ENCODE results near the gene PEPD. TPM values are rescaled to one million over a fixed set of nuclear protein-coding genes. Genes with fewer than 3 reads are reported as not detected.

PEPD gene
- total RNA-seq, 1 donor from 2014 or later = 32.6 TPM

DNA sequence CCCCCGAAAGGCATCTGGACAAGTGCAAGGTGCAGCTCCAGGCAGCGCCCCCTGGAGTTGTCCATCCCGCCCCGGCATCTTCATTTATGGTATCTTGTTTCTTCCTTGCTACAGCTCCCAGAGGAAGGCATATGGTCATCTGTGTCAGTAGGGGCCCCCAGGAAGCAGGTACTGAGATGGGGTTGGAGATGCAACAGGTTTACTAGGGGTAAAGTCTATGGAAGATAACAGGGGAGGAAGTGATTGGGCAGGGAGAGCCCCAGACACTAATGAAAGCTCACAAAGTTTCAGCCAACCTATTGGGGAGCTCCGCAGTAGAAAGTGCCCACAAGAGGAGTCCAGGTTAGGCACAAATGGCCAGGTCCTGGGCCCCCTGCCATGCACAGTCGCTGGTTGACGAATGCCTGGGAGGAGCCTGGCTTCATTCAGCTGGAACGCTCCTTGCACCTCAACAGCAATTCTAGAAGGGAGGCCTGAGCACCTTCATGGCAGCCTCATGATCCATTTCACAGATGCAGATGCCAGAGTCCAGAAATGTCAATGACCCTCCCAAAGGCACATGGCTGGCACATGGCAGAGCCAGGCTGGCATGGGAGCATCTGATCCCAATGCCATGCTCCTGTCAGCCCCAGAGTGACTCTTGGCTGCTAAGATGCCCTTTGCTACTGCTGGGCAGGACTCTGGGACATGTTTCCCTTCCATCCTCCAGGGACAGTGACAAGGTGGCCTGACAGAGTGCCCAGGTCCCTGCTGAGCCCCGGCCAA lies 23.8 kb upstream of the PEPD start:
- no peak for DNase-seq

DNA sequence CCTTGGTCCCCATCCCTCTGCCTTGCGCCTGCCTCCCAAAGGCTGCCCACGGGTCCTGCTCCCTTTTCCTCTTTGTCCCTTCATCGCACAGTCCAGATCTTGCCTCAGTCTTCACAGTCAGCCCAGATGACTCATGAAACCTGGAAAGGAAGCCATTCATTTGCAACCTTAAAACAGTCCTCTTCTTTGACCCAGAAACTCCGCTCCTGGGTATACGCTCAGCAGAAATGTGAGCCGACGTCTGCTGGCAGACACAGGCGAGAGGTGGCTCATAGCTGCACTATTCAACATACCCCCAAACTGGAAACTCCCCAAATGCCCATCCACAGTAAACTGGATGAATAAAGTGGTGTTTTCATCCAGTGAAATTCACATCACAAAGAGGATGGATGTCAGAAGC lies 13.6 kb upstream of the PEPD start:
- DNase-seq = no peak

DNA sequence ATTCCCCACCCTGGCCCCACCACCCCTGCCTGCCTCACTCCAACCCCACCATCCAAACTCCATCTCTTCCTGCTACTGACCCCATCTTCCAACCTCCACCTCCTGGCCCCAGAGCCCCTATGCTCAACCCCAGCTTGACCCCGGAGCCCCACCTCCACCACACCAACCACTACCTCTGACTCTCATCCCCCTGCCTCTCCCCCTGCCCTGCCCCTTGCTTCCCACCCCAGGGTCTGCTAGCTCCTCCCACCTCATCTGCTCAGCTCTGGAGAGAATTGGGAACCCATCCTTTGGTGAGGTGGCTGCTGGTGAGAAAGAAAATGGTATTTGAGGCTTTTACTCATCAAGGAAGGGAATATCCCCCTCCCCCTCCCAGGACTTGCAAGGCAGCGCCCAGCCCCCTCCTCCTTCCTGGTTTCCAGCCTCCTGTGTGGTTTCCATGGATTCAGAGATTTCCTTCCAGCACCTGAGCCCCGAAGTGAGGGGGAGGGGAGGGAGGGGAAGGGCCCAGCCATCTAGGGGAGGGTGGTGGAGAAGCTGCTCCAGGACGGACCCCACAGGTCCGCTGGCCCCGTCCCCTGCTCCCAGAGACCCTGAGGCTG lies 11.4 kb upstream of the PEPD start:
- no peak for DNase-seq

DNA sequence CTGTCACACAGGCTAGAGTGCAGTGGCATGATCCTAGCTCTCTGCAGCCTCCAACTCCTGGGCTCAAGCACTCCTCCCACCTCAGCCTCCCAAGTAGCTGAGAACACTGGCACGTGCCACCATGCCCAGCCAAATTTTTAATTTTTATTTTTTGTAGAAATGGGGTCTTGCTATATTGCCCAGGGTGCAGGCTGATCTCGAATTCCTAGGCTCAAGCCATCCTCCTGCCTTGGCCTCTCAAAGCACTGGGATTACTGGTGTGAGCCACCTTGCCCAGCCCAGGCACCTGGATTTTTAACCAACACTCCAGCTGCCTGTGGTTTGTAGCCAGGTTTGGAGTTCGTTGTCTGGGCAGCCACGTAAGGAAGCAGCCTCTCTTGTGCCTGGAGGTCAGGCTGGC lies 9.3 kb upstream of the PEPD start:
- no peak for DNase-seq

DNA sequence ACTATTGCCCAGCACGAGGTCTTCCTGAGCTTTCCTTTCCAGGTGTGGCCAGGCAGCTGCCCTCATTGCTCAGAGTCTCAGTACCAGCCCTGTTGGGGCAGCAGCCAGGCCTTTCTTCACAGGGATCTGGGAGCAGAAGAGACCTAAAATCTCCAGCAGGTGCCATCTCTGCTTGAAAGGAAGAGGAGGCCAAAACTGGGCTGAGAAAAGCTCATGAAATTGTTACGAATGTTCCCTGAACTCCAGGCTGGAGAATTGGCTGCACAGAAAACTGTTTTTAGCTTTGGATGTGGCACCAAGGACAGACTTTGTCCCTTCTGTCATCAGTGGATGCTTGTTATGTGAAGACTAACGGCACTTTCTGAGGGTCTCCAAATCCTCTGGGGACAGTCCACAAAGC lies 8.7 kb upstream of the PEPD start:
- DNase-seq = no peak

DNA sequence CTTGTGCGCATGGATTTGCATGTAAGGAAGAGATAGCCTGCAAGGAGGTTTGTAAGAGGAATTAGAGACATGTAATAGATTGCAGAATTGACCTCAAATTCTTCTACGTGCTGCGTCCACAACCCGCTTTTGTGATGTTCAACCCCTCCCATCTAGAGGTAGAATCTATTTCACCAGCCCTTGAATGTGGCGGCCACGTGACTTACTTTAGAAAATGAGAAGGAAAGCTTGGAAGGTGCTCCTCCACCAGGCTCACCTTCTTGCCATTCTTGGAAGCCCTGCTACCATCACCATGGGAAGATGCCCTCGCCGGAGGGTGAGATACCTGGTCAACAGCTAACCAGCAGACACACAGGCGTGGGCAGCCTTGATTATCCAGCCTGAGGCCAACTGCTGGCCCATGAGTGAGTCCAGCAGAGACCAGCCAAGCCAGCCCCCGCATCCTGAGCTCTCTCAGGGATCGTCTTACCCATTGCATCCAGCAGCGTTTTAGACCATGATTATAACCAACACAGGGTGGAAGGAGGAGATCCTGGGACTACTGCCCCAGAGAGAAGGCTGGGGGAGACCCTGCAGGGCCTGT lies 7.6 kb upstream of the PEPD start:
- no peak for DNase-seq

DNA sequence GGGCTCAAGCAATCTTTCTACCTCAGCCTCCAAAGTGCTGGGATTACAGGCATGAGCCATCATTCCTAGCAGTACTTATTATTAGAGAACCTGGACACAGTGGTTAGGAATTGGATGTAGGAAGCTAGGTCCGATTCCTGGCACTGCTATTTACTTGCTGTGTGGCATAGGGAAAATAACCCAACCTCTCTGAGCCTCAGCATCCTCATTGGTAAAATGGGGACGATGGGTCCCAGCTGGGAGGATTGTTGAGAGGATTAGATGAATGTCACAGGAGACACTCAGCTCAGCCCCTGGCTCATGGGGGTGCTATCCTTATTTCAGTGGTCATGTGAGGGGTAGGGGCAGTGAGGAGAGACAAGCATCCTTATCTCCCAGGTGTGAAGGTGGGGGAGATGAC lies 6.8 kb upstream of the PEPD start:
- no peak for DNase-seq

DNA sequence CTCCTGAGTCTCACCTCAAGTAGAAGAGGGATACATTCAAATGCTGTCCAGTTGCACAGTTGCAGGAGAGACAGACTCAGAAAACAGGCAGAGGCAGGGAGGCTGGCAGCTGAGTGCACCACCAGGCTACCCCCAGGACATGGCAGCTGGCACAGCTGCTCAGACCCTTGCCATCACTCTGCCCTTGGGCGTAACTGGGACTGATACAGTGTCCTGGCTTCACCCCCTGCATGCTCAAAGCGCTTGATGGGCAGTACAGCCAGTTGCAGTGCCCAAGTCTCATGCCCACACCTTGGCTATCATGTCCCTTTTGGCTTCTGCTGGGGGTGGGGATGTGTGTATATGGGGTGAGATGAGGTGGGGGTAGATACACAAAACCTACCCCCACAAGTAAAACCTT lies 5.5 kb upstream of the PEPD start:
- DNase-seq = no peak

DNA sequence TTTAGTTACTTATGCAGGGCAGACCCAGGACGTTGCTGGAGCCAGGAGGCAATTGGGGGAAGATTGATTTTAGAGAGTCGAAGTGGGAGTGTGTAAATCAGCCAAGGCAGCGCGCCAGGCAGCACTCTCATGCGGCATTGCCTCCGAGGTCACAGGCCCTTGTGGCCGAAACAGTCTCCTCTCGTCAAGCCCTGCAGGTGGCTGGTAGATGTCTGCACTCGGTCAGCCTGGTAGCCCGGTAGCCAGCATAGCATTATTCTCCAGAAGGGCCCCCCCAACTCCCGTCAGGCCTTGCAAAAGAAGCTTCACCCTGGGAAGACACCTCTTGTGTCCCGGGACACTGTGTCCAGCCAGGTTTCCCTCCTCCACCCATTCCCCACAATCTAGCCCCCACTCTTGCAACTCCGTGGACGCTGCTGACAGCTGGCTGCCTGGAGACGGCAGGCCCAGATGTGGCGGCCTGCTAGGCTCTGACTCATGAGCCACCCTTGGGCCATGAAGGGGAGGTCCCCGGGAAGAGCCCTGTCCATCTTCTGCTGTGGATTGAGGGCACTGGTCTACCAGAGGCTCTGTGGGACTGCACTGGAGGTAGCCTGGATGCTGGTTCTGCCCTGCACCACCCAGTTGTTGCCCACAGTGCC lies 2.6 kb upstream of the PEPD start:
- DNase-seq = no peak

DNA sequence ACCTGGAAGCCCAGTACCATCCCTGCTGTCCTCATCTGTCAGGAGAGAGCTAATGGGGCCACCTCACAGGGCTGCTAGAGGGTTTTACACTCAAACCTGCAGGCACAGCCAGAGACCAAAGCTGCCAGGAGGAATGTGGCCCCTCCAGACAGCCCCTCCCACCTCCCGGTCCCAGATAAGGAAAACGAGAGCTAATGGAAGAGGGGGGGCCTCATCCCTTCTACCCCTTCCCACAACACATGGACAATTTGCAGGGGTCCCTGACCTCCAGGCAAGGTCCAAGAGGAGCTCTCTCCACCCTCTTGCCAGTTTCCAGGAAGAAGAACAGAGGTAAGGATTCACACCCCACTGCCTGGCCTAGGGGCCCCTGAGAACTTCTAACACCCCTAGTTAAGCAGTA lies 1.6 kb upstream of the PEPD start:
- DNase-seq = no peak

DNA sequence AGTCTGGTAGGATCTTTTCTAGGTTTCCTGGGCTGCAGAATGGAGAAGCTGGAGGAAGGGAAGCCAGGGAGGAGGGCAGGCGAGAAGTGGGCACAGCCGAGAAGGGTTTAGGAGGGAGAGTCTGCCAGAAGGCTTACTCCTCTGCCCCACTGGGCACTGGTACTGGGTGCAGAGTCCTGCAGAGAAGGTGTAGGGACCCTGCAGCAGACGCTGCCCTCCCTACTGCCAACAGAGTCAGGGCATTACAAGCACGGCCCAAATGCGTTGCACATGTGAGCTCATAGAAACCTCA lies 726 bp upstream of the PEPD start:
- no peak for DNase-seq

DNA sequence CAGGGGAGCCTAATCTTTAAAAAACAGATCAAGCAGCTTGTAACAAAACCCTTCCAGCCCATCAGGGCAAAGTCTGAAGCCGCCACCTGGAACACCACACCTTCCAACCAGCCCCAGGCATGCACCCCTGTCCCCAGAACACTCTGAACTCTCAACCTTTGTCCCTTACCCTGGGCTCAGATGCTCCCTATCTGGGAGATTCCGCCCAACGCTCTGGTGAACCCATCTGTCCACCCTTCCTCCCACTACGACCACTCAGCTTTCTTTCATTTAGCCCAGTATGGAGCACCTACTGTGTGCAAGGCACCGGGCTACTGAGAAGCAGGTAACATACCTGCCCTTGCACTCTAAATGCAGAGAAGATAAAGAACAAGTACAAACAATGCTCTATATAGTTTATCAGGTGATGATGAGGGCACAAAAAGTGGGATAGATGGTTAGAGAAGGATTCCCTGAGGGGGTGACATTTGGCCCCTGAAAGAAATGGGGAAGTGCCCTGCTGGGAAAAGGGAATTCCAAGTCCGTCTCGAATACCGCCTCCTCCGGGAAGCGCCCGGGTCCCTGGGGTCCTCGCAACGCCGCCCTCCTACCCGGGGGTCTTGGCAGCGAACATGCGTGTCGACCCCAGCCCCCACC lies 629 bp downstream of the PEPD start:
- no peak for DNase-seq

DNA sequence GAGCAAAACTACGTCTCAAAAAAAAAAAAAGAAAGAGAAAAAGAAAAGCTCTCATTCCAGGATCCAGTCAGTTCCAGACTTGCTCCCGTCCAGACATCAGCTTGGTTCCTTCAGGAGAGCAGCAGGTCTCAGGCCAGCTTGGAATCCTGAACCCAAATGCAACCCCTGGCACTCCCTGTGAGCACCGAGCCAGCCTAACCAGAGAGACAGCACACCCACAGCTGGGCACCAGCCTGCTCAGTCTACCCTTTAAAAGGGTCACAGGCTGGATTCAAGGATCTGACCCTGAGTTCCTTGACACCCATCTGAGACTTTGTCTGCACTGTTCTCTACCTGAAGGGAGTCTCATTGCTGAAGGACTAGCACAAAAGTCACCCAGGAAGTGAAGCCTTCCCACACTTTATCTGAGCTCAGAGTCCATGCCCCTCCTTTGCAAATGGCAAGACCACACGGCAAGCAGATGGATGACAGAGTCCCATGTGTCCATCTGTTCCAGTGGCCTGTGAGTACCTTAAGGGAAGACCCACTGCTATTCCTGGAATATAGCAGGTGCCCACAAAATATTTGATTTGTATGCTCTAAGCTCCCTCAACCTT lies 1.4 kb downstream of the PEPD start:
- no peak for DNase-seq

DNA sequence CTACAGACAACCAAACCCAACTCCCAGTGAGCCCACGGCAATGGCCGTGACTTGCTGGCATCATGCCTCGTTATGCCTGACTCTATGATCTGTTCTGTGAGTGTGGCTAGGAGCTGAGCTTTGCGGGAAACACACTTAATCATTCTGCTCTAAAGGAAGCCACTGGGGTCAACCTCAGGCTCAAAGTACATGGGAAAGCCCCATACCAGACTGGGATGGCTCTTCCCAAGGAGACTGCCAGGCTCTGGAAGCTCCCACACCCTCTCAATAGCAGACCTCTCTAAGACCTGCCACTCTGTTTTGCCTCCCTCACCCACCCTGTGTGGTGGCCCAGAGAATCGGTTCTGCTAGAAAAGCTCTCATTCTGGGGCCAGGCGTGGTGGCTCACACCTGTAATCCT lies 2.2 kb downstream of the PEPD start:
- DNase-seq = no peak

DNA sequence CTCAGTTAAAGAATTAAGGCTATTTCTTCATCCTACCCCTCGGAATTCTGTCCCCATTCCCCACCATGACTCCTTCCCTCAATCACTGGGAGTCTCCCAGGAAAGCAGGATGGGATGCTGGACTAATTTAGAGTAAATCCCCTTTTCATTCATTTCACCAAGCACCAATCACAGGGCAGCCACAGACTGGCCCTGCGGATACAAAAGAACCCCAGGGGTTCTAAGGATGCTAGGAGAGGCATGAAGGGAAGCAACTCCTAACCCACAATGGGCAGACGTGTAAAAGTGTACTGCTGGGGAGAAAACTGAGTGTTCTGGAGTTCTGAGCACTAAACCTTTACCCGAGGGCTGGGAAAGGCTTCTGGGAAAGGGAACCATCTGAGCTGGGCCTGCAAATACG lies 3.0 kb downstream of the PEPD start:
- DNase-seq = no peak

DNA sequence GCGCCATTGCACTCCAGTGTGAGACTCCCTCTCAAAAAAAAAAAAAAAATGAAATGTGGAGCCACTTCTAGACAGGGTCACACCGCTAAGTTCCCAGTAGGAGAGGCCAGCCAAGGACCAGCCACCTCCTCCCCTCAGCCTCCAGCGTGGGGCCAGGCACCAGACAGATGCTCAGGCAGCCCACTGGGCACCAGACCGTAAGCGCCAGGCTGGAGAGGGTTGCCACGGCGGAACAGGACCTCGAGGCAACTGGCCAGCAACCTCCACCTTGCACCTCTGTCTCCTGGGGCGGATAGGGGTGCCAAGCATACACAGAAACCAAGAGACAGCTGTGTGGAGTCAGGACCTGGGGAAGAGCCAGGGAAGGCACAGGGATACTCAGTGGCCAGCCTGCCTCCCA lies 3.7 kb downstream of the PEPD start:
- DNase-seq = no peak

DNA sequence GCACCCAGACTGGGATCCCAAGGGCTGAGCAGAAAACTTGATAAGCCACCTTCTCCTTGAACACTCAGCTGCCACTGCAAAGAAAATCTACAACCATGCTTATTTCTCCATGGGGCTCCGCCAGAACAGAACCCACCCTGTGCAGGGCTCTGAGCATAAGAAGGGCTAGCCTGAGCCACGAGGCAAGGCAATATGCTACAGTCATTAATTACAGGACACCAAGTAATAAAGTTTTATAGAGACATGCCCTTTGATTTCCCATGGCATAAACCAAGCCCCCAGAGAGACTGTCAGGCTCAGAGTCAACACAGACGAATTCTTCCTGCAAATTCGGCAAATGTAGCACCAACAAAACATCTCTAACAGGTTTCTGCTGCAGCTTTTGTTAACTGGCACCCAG lies 5.7 kb downstream of the PEPD start:
- no peak for DNase-seq

DNA sequence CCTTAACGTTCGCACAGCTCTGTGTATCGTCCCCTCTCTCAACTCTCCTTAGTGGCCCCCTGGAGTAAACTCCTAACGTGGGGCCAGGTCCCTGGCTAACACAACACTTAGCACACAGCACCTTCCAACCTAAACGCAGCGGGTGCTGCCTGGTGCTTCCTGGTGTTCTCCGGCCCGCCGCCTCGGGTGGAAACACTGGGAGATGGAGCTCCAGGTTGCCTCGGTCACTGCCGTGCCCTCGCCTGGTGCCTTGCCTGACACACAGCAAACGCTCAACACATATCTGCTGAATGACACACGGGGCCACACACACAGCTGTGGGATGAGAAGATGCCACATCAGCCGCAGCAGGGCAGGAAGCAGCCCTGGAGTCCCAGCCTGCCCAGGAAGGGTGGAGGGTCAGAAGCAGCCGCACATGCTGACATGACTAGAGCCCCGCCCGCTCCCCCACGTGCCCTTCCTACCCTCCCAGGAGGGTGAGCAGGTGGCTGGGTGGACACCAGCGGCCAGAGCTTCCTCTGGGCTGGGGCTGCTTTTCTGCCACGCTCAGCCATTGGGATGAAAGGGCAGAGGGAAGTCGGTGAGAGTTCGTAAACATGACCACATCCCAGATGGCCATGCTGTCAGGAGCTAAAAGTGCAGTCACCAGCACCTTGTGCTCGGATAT lies 6.6 kb downstream of the PEPD start:
- DNase-seq = peak; percentile 16

DNA sequence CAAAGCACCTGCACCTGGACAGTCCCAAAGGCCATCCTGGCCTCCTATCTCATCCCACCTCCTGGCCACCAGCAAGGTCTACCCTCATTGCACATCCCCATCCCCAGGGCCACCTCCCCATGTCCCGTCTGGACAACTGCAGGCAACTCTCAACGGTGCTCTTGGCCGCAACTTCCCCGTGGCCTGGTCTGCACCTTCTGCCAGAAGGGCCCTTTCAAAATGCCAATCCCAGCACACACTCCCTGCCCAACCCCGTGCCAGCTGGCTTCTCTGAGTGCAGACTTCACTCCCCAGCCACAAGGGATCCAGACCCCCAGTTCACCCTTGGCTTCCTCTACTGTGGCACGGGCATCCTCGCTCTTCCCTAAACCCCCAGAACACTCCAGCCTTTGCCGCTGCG lies 8.2 kb downstream of the PEPD start:
- no peak for DNase-seq

DNA sequence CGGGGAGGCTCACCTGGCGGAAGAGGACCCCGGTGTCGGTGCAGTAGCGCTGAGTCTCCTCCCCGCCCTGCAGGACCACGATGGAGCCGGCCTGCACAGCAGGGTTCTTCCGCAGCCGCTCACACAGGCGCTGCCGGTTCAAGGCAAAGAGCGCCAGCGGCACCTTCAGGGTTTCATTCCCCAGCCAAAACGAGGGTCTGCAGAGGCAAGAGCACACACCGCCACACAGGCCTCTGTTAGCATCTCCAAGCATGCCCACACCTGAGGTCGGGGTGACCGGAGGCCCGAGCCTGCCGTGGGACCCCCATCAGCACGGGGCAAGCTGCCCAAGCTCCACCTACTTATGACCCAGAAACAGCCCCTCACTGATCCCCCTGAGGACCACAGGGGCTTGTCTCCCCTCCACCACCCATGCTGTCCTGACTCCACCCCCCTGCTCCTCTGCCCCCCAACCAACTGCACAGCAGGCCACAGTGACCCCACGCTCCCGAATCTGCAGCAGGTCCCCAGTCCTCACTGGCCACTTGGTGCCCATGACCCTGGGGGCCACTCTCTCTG lies 8.9 kb downstream of the PEPD start:
- DNase-seq = no peak

DNA sequence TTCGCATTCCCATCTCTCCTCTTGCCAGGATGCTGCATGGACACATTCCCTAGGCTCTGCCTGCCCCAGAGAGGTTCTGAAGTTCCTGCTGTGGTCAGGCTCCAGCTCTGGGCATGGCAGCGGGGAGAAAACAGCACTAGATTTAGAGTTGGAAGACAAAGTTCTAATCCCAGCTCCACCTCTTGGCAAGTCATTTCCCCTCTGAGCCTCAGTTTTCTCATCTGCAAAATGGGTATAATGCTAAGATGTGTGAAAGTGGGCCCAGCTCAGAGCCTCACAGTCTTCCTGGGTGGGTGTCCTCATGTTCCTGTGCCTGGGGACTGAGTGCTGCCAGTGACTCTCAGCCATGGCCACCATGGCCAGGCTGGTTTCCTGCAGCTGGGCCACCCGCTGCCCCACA lies 9.6 kb downstream of the PEPD start:
- DNase-seq = no peak

DNA sequence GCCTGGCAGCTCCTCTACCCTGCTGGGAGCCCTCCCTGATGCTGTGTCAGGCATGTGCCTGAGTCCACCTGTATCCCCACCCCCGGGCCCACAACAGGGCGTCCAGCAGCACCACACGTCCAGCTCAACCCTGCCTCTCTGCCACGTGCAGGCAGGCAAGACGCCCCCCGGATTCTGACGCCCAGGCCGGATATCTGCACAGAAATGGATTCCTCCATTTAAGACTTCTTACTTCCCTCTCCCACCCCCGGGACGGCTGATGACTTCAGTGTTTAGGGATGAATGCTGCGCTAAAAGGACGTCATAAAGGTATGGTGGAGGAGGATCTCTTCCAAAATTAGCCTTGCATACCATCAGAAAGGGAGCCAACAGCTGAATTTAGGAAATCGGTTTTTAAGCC lies 10.2 kb downstream of the PEPD start:
- no peak for DNase-seq

Data from tongue (tissue), 2 donors.